ENCODE results near the gene FBXO30.

GRCh38 chr6:145756170-145756662 lies 58.4 kb downstream of the FBXO30 start:
- TF ChIP-seq POLR2A (IDR thresholded peaks at IDR 0.05), result no peak
- TF ChIP-seq, protein P1, sequence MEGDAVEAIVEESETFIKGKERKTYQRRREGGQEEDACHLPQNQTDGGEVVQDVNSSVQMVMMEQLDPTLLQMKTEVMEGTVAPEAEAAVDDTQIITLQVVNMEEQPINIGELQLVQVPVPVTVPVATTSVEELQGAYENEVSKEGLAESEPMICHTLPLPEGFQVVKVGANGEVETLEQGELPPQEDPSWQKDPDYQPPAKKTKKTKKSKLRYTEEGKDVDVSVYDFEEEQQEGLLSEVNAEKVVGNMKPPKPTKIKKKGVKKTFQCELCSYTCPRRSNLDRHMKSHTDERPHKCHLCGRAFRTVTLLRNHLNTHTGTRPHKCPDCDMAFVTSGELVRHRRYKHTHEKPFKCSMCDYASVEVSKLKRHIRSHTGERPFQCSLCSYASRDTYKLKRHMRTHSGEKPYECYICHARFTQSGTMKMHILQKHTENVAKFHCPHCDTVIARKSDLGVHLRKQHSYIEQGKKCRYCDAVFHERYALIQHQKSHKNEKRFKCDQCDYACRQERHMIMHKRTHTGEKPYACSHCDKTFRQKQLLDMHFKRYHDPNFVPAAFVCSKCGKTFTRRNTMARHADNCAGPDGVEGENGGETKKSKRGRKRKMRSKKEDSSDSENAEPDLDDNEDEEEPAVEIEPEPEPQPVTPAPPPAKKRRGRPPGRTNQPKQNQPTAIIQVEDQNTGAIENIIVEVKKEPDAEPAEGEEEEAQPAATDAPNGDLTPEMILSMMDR (IDR thresholded peaks at IDR 0.05), result no peak
- TF ChIP-seq EP300 (IDR thresholded peaks at IDR 0.05), result no peak
- no peak for TF ChIP-seq POLR2AphosphoS5 (IDR thresholded peaks at IDR 0.05)

Measured in stomach (tissue), 4 donors.